ENCODE data around the gene NTMT2.

GRCh38 chr1:170150921-170151320, 5.2 kb downstream of the NTMT2 start:
- TF ChIP-seq, protein P1, sequence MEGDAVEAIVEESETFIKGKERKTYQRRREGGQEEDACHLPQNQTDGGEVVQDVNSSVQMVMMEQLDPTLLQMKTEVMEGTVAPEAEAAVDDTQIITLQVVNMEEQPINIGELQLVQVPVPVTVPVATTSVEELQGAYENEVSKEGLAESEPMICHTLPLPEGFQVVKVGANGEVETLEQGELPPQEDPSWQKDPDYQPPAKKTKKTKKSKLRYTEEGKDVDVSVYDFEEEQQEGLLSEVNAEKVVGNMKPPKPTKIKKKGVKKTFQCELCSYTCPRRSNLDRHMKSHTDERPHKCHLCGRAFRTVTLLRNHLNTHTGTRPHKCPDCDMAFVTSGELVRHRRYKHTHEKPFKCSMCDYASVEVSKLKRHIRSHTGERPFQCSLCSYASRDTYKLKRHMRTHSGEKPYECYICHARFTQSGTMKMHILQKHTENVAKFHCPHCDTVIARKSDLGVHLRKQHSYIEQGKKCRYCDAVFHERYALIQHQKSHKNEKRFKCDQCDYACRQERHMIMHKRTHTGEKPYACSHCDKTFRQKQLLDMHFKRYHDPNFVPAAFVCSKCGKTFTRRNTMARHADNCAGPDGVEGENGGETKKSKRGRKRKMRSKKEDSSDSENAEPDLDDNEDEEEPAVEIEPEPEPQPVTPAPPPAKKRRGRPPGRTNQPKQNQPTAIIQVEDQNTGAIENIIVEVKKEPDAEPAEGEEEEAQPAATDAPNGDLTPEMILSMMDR (IDR thresholded peaks at IDR 0.05): no peak
- TF ChIP-seq POLR2A (IDR thresholded peaks at IDR 0.05): no peak
